NAMALWA (cell line): Measurements from ENCODE around the gene HECA.
A peak's percentile ranks its signal among the peaks of the same experiment; 100 is the strongest.

ENCODE experiments used
- DNase-seq: peaks from one replicate; pipeline ENCODE4 v3.0.0-alpha.2; 2015; ENCODE audit warnings: low spot score

Gene HECA

DNA sequence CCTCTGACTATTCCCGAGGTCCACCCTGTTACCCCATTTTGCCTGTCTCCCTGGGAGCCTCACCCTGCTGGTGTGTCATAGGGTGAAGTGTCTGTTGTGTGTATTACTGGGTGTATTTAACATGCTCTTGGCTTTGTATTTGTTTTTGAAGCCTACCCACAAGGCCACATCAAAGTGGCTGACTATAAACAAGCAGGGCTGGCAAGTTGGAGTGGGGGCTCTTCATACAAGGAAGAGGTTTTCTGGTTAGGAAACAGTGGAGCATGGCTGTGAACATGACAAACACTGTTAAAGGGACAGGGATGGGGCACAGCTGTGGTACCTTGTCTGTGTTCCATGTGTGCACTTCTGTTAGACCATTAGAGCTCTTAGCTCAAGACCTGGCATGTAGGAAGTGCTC lies 26.3 kb downstream of the HECA start:
- DNase-seq = peak; percentile 22

- peak; percentile 58 for DNase-seq
These were observed 27.0 kb downstream of the HECA start for GRCh38 chr6:139161817-139162284.

GRCh38 chr6:139164001-139164400 lies 29.1 kb downstream of the HECA start:
- no peak for DNase-seq

DNA sequence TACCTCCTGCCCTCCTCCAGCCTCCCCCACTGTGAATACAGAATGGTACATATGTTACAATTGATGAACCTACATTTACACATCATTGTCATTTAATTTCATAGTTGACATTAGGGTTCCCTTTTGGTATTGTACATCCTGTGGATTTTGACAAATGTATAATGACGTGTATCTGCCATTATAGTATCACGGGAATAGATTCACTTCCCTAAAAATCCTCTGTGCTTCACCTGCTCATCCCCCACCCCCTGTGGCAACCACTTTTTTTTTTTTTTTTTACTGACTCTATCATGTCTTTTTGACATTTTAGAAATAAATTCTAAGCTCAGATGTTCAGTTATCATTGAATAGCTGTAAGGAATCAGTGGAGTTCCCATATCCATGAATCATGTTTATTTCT lies 30.4 kb downstream of the HECA start:
- DNase-seq = no peak

- no peak for DNase-seq
These were observed 31.5 kb downstream of the HECA start for GRCh38 chr6:139166238-139166955.

DNA sequence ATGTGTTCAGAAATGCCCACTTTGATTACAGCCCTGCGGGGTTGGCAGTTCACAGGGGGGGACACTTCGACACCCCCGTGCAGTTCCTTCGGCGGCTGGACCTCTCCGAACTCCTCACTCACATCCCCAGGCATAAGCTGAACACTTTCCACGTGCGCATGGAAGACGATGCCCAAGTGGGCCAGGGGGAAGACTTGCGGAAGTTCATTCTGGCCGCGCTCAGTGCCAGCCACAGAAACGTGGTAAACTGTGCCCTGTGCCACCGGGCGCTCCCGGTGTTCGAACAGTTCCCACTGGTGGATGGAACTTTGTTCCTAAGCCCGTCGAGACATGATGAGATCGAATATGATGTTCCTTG lies 32.1 kb downstream of the HECA start:
- no peak for DNase-seq

DNA sequence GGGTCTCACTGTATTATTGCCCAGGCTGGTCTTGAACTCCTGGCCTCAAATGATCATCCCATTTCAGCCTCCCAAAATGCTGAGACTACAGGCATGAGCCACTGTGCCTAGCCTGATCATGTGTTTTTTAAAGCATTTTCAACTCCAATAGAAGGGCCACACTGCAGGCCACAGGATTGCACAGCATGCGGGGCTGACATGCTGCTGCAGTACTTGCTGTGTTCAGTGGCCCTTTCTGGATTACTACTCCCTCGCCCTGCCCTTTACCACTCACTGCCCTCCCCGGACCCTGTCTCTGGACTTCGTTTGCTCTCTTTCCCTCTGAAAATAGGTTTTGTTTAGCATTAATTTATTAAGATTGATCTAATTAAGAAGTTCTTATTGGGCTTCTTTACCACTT lies 37.3 kb downstream of the HECA start:
- no peak for DNase-seq

GRCh38 chr6:139172567-139172966 lies 37.7 kb downstream of the HECA start:
- no peak for DNase-seq

DNA sequence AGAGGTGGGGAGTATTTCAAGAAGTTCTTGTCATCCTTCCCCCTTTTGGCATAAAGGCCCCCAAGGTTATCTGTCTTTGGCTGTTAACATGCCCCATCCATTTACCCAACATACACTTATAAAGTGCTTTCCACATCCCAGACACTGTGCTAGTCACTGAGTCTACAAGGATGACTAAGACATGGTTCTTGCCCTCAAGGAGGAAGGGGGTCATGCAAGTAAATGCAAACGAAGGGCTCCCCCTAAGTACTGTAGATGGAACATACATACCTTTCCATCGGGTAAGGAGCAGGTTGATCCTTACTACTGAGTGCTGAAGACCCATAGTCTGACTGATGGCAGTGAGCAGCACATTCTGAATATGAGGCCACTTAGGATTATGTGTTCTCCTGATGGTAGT lies 38.3 kb downstream of the HECA start:
- DNase-seq = peak; percentile 13

DNA sequence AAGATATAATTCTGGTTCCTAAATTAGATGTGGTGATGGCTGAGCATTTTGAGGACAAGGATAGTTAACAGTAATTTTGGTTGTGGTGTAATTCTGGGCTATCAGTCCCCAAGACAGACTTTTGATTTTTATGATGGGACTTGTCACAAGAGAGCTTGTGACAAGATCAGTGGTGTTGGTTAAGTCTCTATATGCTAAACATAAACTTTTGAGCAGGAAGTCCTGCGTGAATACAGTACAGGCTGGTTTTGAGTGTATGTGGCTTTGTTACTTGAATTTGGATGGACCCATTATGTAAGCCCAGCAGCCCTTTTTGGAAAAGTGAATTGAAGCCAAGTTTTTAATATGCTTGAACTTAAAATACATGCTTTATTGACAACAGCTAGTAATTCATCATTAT lies 38.9 kb downstream of the HECA start:
- DNase-seq = no peak

- DNase-seq = no peak
These were observed 40.1 kb downstream of the HECA start for GRCh38 chr6:139174961-139175360.

DNA sequence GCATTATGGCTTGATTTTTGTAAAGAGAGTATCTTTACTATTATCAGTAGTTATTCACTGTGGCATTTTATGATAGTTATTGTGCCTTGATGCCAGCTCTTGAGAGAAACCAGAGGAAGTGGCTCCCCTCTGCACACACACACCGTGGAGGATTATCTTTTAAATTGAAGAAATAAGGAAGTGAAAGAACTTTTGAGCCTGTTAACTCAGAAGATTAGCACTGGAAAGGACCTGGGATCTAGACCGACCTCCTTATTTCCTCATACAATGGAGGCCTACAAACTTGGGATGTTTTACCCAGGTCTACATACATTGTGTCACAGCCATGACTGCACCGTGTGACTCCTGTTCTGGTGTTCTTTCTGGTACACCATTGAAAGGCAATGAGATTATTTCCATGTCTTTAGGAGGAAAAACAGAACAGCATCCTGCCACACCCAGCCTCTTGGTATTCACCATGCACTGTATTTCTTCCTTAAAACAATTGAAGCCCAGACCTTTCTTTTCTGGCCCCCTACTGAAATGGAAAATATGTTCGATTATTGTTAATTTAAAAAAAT lies 40.6 kb downstream of the HECA start:
- DNase-seq = peak; percentile 51

DNA sequence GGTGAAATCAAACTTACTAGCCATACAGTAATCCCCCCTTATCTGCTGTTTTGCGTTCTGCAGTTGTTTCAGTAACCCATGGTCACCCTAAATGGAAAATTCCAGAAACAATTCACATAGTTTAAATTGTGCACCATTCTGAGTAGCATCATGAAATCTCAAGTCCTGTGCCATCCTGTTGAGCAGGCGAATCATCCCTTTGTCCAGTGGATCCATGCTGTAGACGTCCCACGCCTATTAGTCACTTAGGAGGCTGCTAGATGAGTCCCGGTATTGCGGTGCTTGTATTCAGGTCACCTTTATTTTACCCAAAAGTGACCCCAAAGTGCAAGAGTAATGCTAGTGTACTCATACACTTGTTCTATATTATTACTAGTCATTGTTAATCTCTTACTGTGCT lies 46.4 kb downstream of the HECA start:
- no peak for DNase-seq

GRCh38 chr6:139184047-139184446 lies 49.2 kb downstream of the HECA start:
- DNase-seq = no peak

DNA sequence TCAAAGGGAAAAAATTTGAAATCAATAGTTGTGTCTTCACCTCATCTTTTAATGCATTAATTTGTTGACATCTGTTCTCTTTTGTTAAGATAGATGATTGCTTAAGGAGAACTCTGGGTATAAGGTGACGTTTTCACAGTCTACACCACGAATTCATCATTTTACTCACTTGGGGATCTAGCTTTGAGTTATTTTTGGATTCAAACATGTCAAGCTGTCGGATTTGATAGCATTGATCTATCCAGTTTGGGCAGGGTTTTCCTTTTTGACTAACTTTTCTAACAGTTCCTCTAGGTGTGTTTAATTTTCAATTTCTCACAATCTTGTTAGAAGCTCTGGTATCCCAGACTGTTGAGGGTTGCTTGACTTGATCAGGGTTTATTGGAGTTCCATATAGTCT lies 49.6 kb downstream of the HECA start:
- no peak for DNase-seq

GRCh38 chr6:139186242-139186641 lies 51.4 kb downstream of the HECA start:
- no peak for DNase-seq

- peak; percentile 11 for DNase-seq
These were observed 51.8 kb downstream of the HECA start for GRCh38 chr6:139186692-139187091.

GRCh38 chr6:139187489-139187888 lies 52.6 kb downstream of the HECA start:
- DNase-seq = no peak

DNA sequence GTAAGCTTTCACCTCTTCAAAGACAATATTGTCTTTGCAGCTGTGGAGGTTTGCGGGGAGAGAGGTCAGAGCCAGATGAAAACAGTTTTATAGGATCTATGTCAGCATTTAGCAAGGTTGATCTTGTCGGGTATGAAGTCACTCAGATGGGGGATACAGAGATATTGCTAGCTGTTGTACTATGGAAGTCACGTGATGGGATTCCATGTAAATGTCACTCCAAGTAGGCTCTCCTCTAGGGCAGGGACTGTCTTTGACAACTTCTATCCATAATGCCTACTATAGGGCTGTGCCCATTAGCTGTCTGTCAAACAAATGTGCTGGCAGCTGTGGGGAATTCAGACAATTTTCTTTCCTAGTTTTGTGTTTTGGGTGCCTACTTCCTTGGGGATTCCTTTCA lies 54.8 kb downstream of the HECA start:
- DNase-seq = no peak

GRCh38 chr6:139194740-139195139 lies 59.9 kb downstream of the HECA start:
- DNase-seq = no peak

- no peak for DNase-seq
These were observed 63.8 kb downstream of the HECA start for GRCh38 chr6:139198529-139199288.

- DNase-seq = no peak
These were observed 66.5 kb downstream of the HECA start for GRCh38 chr6:139201378-139201777.

GRCh38 chr6:139204978-139205377 lies 70.1 kb downstream of the HECA start:
- no peak for DNase-seq
